ENCODE data around the gene DUSP15.
"Not testable (repeated sequence)": the region's sequence is repeated elsewhere in the genome, so short reads cannot be mapped to it uniquely, and the experiment has no call there.

The DUSP15 gene

DNA sequence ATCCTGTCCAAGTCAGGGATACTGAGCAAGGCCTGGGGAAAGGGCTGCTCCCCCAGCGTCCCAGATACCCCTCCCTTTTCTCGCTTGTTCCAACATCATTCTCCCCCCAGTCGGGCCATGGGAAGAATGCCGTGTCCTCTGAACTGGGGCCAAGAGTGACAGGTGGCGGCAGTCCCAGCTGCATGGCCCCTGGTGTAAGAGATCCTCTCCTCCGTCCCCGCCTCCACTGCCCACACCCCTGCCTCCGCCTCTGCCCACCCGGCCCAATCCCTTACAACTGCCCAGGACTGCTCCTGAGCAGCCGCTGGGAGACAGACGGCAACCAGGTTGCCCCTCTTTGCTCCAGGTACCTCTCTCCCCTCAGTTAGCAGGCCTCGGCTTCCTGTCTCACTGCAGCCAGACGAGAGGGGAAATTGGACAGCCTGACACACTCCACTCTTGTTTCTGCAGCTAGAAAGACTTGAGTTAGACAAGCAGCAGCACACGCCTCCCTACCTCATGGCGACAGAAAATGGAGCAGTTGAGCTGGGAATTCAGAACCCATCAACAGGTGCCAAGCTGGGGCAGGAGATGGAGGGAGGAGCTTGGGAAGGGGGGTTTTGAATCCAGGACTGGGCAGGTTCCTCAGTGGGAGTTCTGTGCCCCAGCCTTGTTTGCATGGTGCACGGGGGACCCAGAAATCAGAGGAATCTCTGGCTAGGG is 51.1 kb downstream of the DUSP15 start, which contains the start of gene MYLK2:
MYLK2 (plus strand) TSS at position 274 of the 702 bp plus-strand sequence; CDS start at position 499, 225 bp downstream.
- no peak for DNase-seq

- DNase-seq, result no peak
Measured at GRCh38 chr20:31818376-31818908, 51.9 kb downstream of the DUSP15 start.

- no peak for DNase-seq
Measured at GRCh38 chr20:31817461-31817860, 52.9 kb downstream of the DUSP15 start.

DNA sequence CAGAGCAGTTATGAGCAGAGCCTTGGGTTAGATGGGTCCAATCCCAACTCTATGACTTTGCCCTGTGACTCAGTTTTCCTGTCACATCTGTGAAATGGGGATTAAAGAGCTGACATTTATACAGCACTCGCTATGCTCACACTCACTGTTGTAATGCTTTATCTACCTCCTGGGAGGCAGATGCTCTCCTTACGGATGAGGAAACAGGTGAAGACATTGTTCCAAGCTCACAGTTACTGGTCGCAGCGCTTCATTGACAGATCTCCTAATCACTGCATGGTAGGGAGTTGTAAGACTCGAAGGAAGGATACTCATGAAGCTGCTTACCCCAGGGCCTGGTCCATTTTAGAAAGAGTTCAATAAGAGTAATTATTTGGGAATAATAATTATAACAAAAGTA is 54.1 kb downstream of the DUSP15 start:
- DNase-seq, result no peak

DNA sequence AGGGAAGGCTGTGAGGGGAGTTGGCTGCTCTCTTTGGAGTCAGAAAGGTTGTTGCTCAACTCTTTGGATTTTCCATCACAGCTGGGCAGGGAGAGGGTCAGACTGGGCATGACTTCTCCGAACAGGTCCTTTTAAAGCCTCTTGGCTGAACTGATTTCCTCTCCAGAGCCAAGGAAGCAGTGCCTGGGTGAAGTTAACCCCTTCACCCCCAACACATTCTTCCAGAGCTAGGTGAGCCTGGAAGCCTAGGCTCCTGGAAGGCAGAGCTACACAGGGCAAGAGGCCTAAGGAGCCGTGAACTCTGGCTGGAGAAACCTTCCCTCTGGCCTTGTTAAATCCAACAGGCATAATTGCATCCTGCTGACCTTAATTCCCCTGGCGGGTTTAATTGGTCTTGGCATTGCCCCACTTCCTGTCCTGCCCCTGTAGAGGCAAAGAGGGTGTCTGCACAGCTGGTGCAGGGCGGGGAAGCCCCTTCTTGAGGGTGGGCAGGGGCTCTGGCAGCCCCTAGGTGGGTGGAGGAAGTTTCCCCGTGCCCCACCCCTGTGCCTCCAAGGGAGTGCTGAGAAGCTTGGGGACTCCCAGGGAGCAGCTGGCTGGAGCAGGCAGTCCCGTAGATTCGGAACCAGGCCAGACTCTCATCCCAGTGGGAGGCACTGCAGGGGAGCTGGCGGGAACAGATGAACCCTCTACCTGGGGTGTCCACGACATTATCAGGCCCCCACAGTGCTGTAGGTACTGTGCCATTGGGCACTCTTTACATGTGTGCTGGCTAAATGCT is 54.7 kb downstream of the DUSP15 start:
- DNase-seq, result no peak

DNA sequence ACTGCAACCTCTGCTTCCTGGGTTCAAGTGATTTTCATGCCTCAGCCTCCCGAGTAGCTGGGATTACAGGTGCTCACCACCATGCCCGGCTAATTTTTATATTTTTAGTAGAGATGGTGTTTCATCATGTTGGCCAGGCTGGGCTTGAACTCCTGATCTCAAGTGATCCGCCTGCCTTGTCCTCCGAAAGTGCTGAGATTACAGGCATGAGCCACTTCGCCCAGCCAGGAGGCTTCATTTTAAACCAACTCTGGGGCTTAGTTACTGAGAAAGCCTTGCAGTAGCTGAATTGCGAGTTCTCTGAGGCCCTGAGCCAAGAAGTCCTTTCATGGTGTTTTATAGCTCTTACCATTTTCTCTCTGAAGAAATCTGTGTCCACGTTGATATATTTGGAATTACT is 56.2 kb downstream of the DUSP15 start:
- DNase-seq, result not testable (repeated sequence)

GRCh38 chr20:31813611-31814010 is 56.7 kb downstream of the DUSP15 start:
- no peak for DNase-seq

DNA sequence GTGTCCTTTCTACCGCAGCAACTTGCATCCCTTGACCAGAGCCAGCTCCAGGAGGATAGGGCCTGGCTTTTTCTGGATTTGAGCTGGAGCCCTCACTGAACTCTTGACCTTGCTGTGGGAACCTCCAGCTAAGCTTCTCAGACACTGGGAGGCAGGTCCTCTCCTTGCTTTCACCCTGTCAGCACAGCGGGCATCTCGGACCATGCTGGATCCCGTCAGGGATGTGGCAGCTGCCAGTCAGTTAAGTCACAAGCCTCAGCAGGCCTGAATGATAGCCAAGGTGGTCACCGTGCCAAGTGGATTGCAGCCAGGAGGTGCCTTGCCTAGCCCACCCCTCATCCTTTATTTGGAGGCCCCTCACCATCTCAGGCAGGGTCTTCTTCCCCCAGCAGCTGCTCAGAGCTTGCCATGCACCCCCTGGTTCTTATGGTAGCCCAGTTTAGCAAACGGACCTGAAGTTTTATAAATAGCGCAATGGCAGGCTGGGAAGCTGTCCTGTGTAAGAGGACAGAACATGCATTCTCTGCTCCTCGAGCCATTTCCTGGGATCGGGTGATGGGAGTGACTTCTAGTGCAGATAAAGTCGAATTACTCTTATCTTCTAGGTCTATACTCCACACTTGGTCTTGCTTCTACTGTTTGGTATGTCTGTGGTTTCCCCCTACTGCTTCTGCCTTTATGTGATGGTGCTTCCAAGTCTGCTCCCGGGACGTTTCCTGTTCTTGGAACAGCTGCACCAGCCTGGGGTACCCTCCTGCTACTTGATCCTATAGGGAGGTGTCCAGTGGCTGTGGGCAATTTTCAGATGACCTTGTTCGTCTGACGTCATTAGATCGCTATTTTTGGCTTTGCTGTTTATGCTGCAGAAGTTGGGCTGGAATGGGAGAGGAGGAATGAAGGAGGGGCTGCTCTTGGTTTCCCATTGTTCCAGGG is 58.3 kb downstream of the DUSP15 start:
- peak; percentile 36 to 51 for DNase-seq

GRCh38 chr20:31811198-31811597 is 59.1 kb downstream of the DUSP15 start:
- no peak for DNase-seq

All from Kasumi-1 (cell line).